Neural cell (in vitro differentiated cells): ENCODE data around the gene HOXA5. TPM values are rescaled to one million over a fixed set of nuclear protein-coding genes. Genes with fewer than 3 reads are reported as not detected.

ENCODE experiments used
- H2AFZ ChIP-seq: fragments of 200-600, 300-800 bp; sonication (generic), shearing (Covaris generic); 2 replicates; pipeline ENCODE4 v1.6.0; 2014; ENCODE audit warnings: low read depth, mild to moderate bottlenecking, antibody characterized with exemption, low read length, moderate library complexity
- H3F3A ChIP-seq: fragments of 200-600 bp; shearing (Covaris generic); 2 replicates; pipeline ENCODE4 v1.6.1; 2016; ENCODE audit warnings: mild to moderate bottlenecking, moderate library complexity, mixed read lengths, antibody characterized with exemption, low read length; ENCODE audit not compliant: insufficient read depth, poor library complexity, severe bottlenecking
- H3K27ac ChIP-seq: fragments of 200-600, 300-800 bp; sonication (generic), shearing (Covaris generic); 2 replicates; pipeline ENCODE4 v1.5.1; 2014; ENCODE audit warnings: mild to moderate bottlenecking, low read length, moderate library complexity
- H3K27me3 ChIP-seq: fragments of 300-800, 200-600 bp; sonication (generic), shearing (Covaris generic); 2 replicates; pipeline ENCODE4 v1.6.0; 2014; ENCODE audit warnings: mild to moderate bottlenecking, low read depth, low read length, moderate library complexity; ENCODE audit not compliant: insufficient read depth
- H3K36me3 ChIP-seq: fragments of 300-800, 200-600 bp; sonication (generic), shearing (Covaris generic); 2 replicates; pipeline ENCODE4 v1.5.1; 2014; ENCODE audit warnings: mild to moderate bottlenecking, antibody characterized with exemption, low read length, moderate library complexity; ENCODE audit not compliant: insufficient read depth
- H3K4me2 ChIP-seq: fragments of 300-800, 200-600 bp; sonication (generic), shearing (Covaris generic); 2 replicates; pipeline ENCODE4 v1.6.0; 2014; ENCODE audit warnings: mild to moderate bottlenecking, low read length
- H3K4me3 ChIP-seq: fragments of 300-800, 200-600 bp; sonication (generic), shearing (Covaris generic); 2 replicates; pipeline ENCODE4 v1.5.1; 2014; ENCODE audit warnings: mild to moderate bottlenecking, low read length, moderate library complexity
- H3K79me2 ChIP-seq: fragments of 200-600 bp; shearing (Covaris generic); replicated peaks from 2 replicates; pipeline ENCODE4 v1.6.0; 2014; ENCODE audit warnings: mild to moderate bottlenecking, low read length, moderate library complexity; ENCODE audit not compliant: insufficient read depth
- H3K9ac ChIP-seq: fragments of 300-800, 200-600 bp; sonication (generic), shearing (Covaris generic); 2 replicates; pipeline ENCODE4 v1.6.1; 2016; ENCODE audit warnings: mild to moderate bottlenecking, low read length, mixed read lengths
- H3K9me2 ChIP-seq: fragments of 200-600 bp; shearing (Covaris generic); 2 replicates; pipeline ENCODE4 v1.6.1; 2016; ENCODE audit warnings: mild to moderate bottlenecking, low read length, mixed read lengths; ENCODE audit not compliant: insufficient read depth
- H3K9me3 ChIP-seq: fragments of 200-600, 300-800 bp; sonication (generic), shearing (Covaris generic); 2 replicates; pipeline ENCODE4 v1.6.1; 2016; ENCODE audit warnings: mild to moderate bottlenecking, mixed run types, low read length, moderate library complexity, mixed read lengths
- H4K20me1 ChIP-seq: fragments of 200-600 bp; shearing (Covaris generic); 2 replicates; pipeline ENCODE4 v1.6.1; 2016; ENCODE audit warnings: mild to moderate bottlenecking, mixed run types; ENCODE audit not compliant: insufficient read depth
- CTCF ChIP-seq: fragments of 450-650 bp; IDR thresholded peaks from 2 replicates; pipeline ENCODE4 v1.5.1; 2014; ENCODE audit warnings: antibody characterized with exemption, mild to moderate bottlenecking, moderate library complexity; ENCODE audit not compliant: poor library complexity, severe bottlenecking
- EP300 ChIP-seq: fragments of 450-650 bp; conservative IDR thresholded peaks from 2 replicates; pipeline ENCODE4 v1.6.1; 2014; ENCODE audit warnings: antibody characterized with exemption, mild to moderate bottlenecking, moderate library complexity; ENCODE audit not compliant: poor library complexity, severe bottlenecking
- EZH2 ChIP-seq: fragments of 200-600, 300-800 bp; shearing (Covaris generic), sonication (generic); IDR thresholded peaks from 2 replicates; pipeline ENCODE4 v1.6.1; 2014; ENCODE audit warnings: antibody characterized with exemption, low read length, borderline replicate concordance, mild to moderate bottlenecking; ENCODE audit not compliant: insufficient read depth, poor library complexity, severe bottlenecking
- MXI1 ChIP-seq: fragments of 450-650 bp; conservative IDR thresholded peaks from 2 replicates; pipeline ENCODE4 v1.6.1; 2014; ENCODE audit warnings: antibody characterized with exemption, mild to moderate bottlenecking; ENCODE audit not compliant: poor library complexity, severe bottlenecking
- POLR2AphosphoS5 ChIP-seq: IDR thresholded peaks from 2 replicates; pipeline ENCODE4 v1.6.1; 2012
- RAD21 ChIP-seq: fragments of 450-650 bp; conservative IDR thresholded peaks from 2 replicates; pipeline ENCODE4 v1.6.1; 2014; ENCODE audit warnings: antibody characterized with exemption, mild to moderate bottlenecking, moderate library complexity
- REST ChIP-seq: IDR thresholded peaks from 2 replicates; pipeline ENCODE4 v1.6.1; 2012; ENCODE audit warnings: borderline replicate concordance
- SMC3 ChIP-seq: fragments of 450-650 bp; conservative IDR thresholded peaks from 2 replicates; pipeline ENCODE4 v1.6.1; 2014; ENCODE audit warnings: antibody characterized with exemption, mild to moderate bottlenecking, moderate library complexity; ENCODE audit not compliant: poor library complexity
- TAF1 ChIP-seq: IDR thresholded peaks from 2 replicates; pipeline ENCODE4 v1.6.1; 2012; ENCODE audit warnings: low read depth
- polyA plus RNA-seq: library from polyadenylated mRNA; depleted of rRNA; stranded (reverse); fragments of >200 nt; gene quantifications from 2 replicates; pipeline ENCODE4 v1.2.3, GENCODE V29; 2014

Gene HOXA5
- polyA plus RNA-seq, 1 donor from 2014 or later = not detected

GRCh38 chr7:27115221-27116026, 28.1 kb downstream of the HOXA5 start:
- no peaks in the 10 kb centered on the region for H3K9me2 ChIP-seq
- H3K36me3 ChIP-seq = no peaks in the 10 kb centered on the region
- H3K79me2 ChIP-seq = no peaks in the 10 kb centered on the region
- H3K9ac ChIP-seq = no peak overlapping the region
- no peak overlapping the region for H2AFZ ChIP-seq
- H3K9me3 ChIP-seq = no peaks in the 10 kb centered on the region
- H3K4me3 ChIP-seq = no peak overlapping the region
- no peak overlapping the region for H3K27ac ChIP-seq
- no peak overlapping the region for H3K4me2 ChIP-seq
- peaks cover 96% of the 10 kb centered on the region for H3K27me3 ChIP-seq
- H3F3A ChIP-seq = no peaks in the 10 kb centered on the region
- H4K20me1 ChIP-seq = no peaks in the 10 kb centered on the region
- TF ChIP-seq MXI1 (no peak), EZH2 (peak; percentile 51)

GRCh38 chr7:27114881-27115220, 28.6 kb downstream of the HOXA5 start:
- Histone ChIP-seq H3K27me3 (peaks cover 96% of the 10 kb centered on the region), H3K9me3 (no peaks in the 10 kb centered on the region), H3K36me3 (no peaks in the 10 kb centered on the region), H4K20me1 (no peaks in the 10 kb centered on the region), H3K79me2 (no peaks in the 10 kb centered on the region), H3F3A (no peaks in the 10 kb centered on the region), H2AFZ (no peak overlapping the region), H3K9me2 (no peaks in the 10 kb centered on the region), H3K9ac (no peak overlapping the region), H3K27ac (no peak overlapping the region), H3K4me2 (no peak overlapping the region), H3K4me3 (no peak overlapping the region)
- TF ChIP-seq CTCF (no peak), SMC3 (no peak), POLR2AphosphoS5 (no peak), TAF1 (no peak), MXI1 (no peak), RAD21 (no peak), EZH2 (no peak), EP300 (no peak), REST (no peak)
